Measurements from ENCODE around the gene ARL15.

ARL15 gene

GRCh38 chr5:54156577-54156976 is 153.8 kb downstream of the ARL15 start:
- Histone ChIP-seq H3K36me3 (no peaks in the 10 kb centered on the region), H3K27me3 (no peaks in the 10 kb centered on the region), H3K4me3 (ENCODE audit: low read depth, low read length) (no peak overlapping the region), H3K9me3 (no peaks in the 10 kb centered on the region), H3K4me1 (no peaks in the 10 kb centered on the region)
- DNase-seq = no peak
- TF ChIP-seq CTCF (IDR thresholded peaks at IDR 0.05; ENCODE audit: low read depth, low read length) = no peak

- no peaks in the 10 kb centered on the region for H3K4me1 ChIP-seq
- H3K36me3 ChIP-seq = no peaks in the 10 kb centered on the region
- H3K27me3 ChIP-seq = peaks cover 3% of the 10 kb centered on the region; the same call in 1 of the 2 replicates
- no peak for DNase-seq
- H3K9me3 ChIP-seq = no peaks in the 10 kb centered on the region
- TF ChIP-seq CTCF (IDR thresholded peaks at IDR 0.05; ENCODE audit: low read depth, low read length) = no peak
- no peak overlapping the region for H3K4me3 ChIP-seq (ENCODE audit: low read depth, low read length)
Observed at GRCh38 chr5:54150841-54151240, 159.5 kb downstream of the ARL15 start.

- no peak for DNase-seq
- H3K4me3 ChIP-seq (ENCODE audit: low read depth, low read length) = no peak overlapping the region
- H3K4me1 ChIP-seq = no peaks in the 10 kb centered on the region
- H3K27me3 ChIP-seq = peaks cover 3% of the 10 kb centered on the region; the same call in 1 of the 2 replicates
- H3K9me3 ChIP-seq = no peaks in the 10 kb centered on the region
- no peak for TF ChIP-seq CTCF (IDR thresholded peaks at IDR 0.05; ENCODE audit: low read depth, low read length)
- no peaks in the 10 kb centered on the region for H3K36me3 ChIP-seq
Observed at GRCh38 chr5:54148858-54149257, 161.5 kb downstream of the ARL15 start.

- H3K4me3 ChIP-seq (ENCODE audit: low read depth, low read length) = no peak overlapping the region
- H3K27me3 ChIP-seq = peaks cover 3% of the 10 kb centered on the region; the same call in 1 of the 2 replicates
- DNase-seq = no peak
- TF ChIP-seq CTCF (IDR thresholded peaks at IDR 0.05; ENCODE audit: low read depth, low read length) = no peak
- no peaks in the 10 kb centered on the region for H3K9me3 ChIP-seq
- no peaks in the 10 kb centered on the region for H3K4me1 ChIP-seq
- no peaks in the 10 kb centered on the region for H3K36me3 ChIP-seq
Observed at GRCh38 chr5:54148067-54148845, 162.1 kb downstream of the ARL15 start.

GRCh38 chr5:54146916-54147315 is 163.5 kb downstream of the ARL15 start:
- H3K4me1 ChIP-seq = no peaks in the 10 kb centered on the region
- TF ChIP-seq CTCF (IDR thresholded peaks at IDR 0.05; ENCODE audit: low read depth, low read length) = no peak
- H3K27me3 ChIP-seq = peaks cover 3% of the 10 kb centered on the region; the same call in 1 of the 2 replicates
- no peaks in the 10 kb centered on the region for H3K9me3 ChIP-seq
- H3K36me3 ChIP-seq = no peaks in the 10 kb centered on the region
- H3K4me3 ChIP-seq (ENCODE audit: low read depth, low read length) = no peak overlapping the region
- no peak for DNase-seq

- peaks cover 3% of the 10 kb centered on the region; the same call in 1 of the 2 replicates for H3K27me3 ChIP-seq
- DNase-seq = no peak
- H3K9me3 ChIP-seq = no peaks in the 10 kb centered on the region
- H3K36me3 ChIP-seq = no peaks in the 10 kb centered on the region
- H3K4me1 ChIP-seq = no peaks in the 10 kb centered on the region
- no peak for TF ChIP-seq CTCF (IDR thresholded peaks at IDR 0.05; ENCODE audit: low read depth, low read length)
- H3K4me3 ChIP-seq (ENCODE audit: low read depth, low read length) = no peak overlapping the region
Observed at GRCh38 chr5:54146390-54146789, 164.0 kb downstream of the ARL15 start.

Measured in BE2C (cell line).